ENCODE results near the gene AFAP1. TPM values are rescaled to one million over a fixed set of nuclear protein-coding genes. Genes with fewer than 3 reads are reported as not detected.

AFAP1 gene
- total and polyA plus RNA-seq, 12 donors, result 2.9 to 8.9 (median 5.8) TPM

- Histone ChIP-seq H3K4me3 (no peak overlapping the region), H3K9me3 (peaks cover 0 to 7% (median 0%) of the 10 kb centered on the region in 11 donors), H3K27me3 (peaks cover 0 to 6% (median 0%) of the 10 kb centered on the region in 7 donors), H3K36me3 (no peaks in the 10 kb centered on the region), H3K4me1 (peaks cover 0 to under 1% (median 0%) of the 10 kb centered on the region in 9 donors), H3K27ac (no peak overlapping the region)
- 94 to 96% methylated on average over 37 of the region's 37 CpGs for WGBS, 2 donors
- no peak for ATAC-seq
- no peak for DNase-seq
- intact Hi-C loops (cut with DNase I), result no loop called here
- TF ChIP-seq CTCF (IDR thresholded peaks at IDR 0.05), result no peak
Measured at GRCh38 chr4:7739077-7739917, 200.4 kb downstream of the AFAP1 start.

- no peak for TF ChIP-seq CTCF (IDR thresholded peaks at IDR 0.05)
- DNase-seq (no peak), ATAC-seq (no peak)
- Histone ChIP-seq H3K4me1 (no peaks in the 10 kb centered on the region), H3K9me3 (peaks cover 0 to 7% (median 0%) of the 10 kb centered on the region in 11 donors), H3K27ac (no peak overlapping the region), H3K4me3 (no peak overlapping the region), H3K36me3 (no peaks in the 10 kb centered on the region), H3K27me3 (peaks cover 0 to 6% (median 0%) of the 10 kb centered on the region in 7 donors)
- WGBS, 2 donors, result 92 to 94% methylated on average over 32 of the region's 32 CpGs
- intact Hi-C loops (cut with DNase I), result no loop called here
Measured at GRCh38 chr4:7738458-7739076, 201.1 kb downstream of the AFAP1 start.

- Histone ChIP-seq H3K9me3 (peaks cover 0 to 7% (median 0%) of the 10 kb centered on the region in 11 donors), H3K4me1 (no peaks in the 10 kb centered on the region), H3K27ac (no peak overlapping the region), H3K27me3 (peaks cover 0 to 6% (median 0%) of the 10 kb centered on the region in 7 donors), H3K4me3 (no peak overlapping the region), H3K36me3 (no peaks in the 10 kb centered on the region)
- no peak for TF ChIP-seq CTCF (IDR thresholded peaks at IDR 0.05)
- WGBS, 2 donors, result 91 to 96% methylated on average over 19 of the region's 19 CpGs
- intact Hi-C loops (cut with DNase I), result no loop called here
- ATAC-seq (no peak), DNase-seq (no peak)
Measured at GRCh38 chr4:7737752-7738457, 201.8 kb downstream of the AFAP1 start.

- H3K27me3 ChIP-seq, result peaks cover 0 to 6% (median 0%) of the 10 kb centered on the region in 7 donors
- no peak for TF ChIP-seq CTCF (IDR thresholded peaks at IDR 0.05)
- peaks cover 0 to 7% (median 0%) of the 10 kb centered on the region in 11 donors for H3K9me3 ChIP-seq
- no peaks in the 10 kb centered on the region for H3K36me3 ChIP-seq
- ATAC-seq, result no peak
- WGBS, 2 donors, result 74 to 77% methylated on average over 14 of the region's 14 CpGs
- H3K4me3 ChIP-seq, result no peak overlapping the region
- no peaks in the 10 kb centered on the region for H3K4me1 ChIP-seq
- H3K27ac ChIP-seq, result no peak overlapping the region
- intact Hi-C loops (cut with DNase I), result no loop called here
- no peak for DNase-seq
Measured at GRCh38 chr4:7737268-7737645, 202.4 kb downstream of the AFAP1 start.
